Measurements from ENCODE around the gene MED13L. TPM values are rescaled to one million over a fixed set of nuclear protein-coding genes. Genes with fewer than 3 reads are reported as not detected.

MED13L gene
- total and polyA plus RNA-seq, 2 of the 4 experiments (the other 2 are of a cell fraction), result 17.9 to 49.1 TPM

DNA sequence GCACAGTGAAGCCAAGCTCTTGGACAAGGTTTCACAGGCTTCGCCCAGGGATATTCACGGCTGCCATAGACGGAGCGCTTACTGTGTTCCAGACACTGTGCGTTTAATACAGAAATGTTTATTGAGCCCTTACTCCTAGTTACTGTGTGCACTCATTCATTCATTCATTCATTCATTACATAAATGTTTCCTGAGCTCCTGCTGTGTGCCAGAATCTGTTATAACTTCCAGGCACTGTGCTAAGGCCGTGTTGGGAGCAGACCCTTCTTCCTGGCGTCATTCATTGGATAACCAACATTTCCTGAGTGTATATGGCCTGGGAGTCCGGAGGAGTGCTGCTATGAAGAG is 760 bp upstream of the MED13L start:
- Histone ChIP-seq H4K5ac (ENCODE audit: low read depth, low read length) (peak overlapping the region; percentile 91), H2BK120ac (ENCODE audit: low read depth, low read length) (peak overlapping the region; percentile 75), H2BK15ac (ENCODE audit: low read depth, low read length) (peak overlapping the region; percentile 23; the same call in 1 of the 3 replicates), H4K20me1 (ENCODE audit: insufficient read depth, low read length) (peaks cover 34% of the 10 kb centered on the region), H2BK20ac (ENCODE audit: low read depth, low read length) (peak overlapping the region; percentile 41), H2AK5ac (ENCODE audit: low read depth, low read length) (peak overlapping the region; percentile 80), H3K79me1 (ENCODE audit: low read depth in 1 of 2, low read length in 2 of 2) (peaks cover 4 to 19% of the 10 kb centered on the region in 2 experiments; a peak in 3 of 4 replicates), H3K9ac (ENCODE audit: low read depth, low read length) (peak overlapping the region; percentile 84), H3K14ac (replicated peaks; ENCODE audit: low read depth, low read length) (peak overlapping the region; percentile 87), H3K9me1 (ENCODE audit: insufficient read depth, low read length) (peaks cover 4% of the 10 kb centered on the region; the same call in 1 of the 2 replicates), H4K91ac (ENCODE audit: insufficient read depth, low read depth, low read length) (peak overlapping the region; percentile 63), H3K4me2 (ENCODE audit: low read depth, low read length) (peak overlapping the region; percentile 82), H3K27ac (ENCODE audit: insufficient read depth, low read length) (peak overlapping the region; percentile 81), H3K4me3 (ENCODE audit: insufficient read depth, low read depth, low read length) (peak overlapping the region; percentile 56), H3K27me3 (ENCODE audit: control insufficient read depth, insufficient read depth, low read length) (no peaks in the 10 kb centered on the region), H3K9me3 (ENCODE audit: control insufficient read depth, insufficient read depth, low read length) (no peaks in the 10 kb centered on the region), H3K4me1 (ENCODE audit: control insufficient read depth, insufficient read depth, low read length) (0 out of 2 replicates have a peak, but pooled peaks cover 1% of the 10 kb centered on the region), H3K36me3 (ENCODE audit: control insufficient read depth, insufficient read depth, low read length) (no peaks in the 10 kb centered on the region), H2AK9ac (replicated peaks; ENCODE audit: low read depth, low read length, poor library complexity) (peak overlapping the region; percentile 67), H4K8ac (ENCODE audit: low read depth in 2 of 2, low read length in 2 of 2) (peak overlapping the region; percentile 51 to 95; a peak in 3 of 4 replicates), H3K23ac (ENCODE audit: low read depth, low read length) (peak overlapping the region; percentile 89), H2AFZ (replicated peaks; ENCODE audit: low read length, poor library complexity) (peak overlapping the region; percentile 93), H3K18ac (ENCODE audit: low read depth, low read length) (peak overlapping the region; percentile 78), H2BK5ac (ENCODE audit: low read depth, low read length, poor library complexity, severe bottlenecking) (peak overlapping the region; percentile 74), H3K56ac (ENCODE audit: extremely low read depth, insufficient read depth, low read length) (no peak overlapping the region), H3K4ac (ENCODE audit: low read depth, low read length) (peak overlapping the region; percentile 96)
- BruUV-seq (replicated peaks), result no TSS peak
- in situ Hi-C loops (cut with MboI; ENCODE audit: low sequenced_read_pairs) (no loop called here), dilution Hi-C loops (cut with HindIII; ENCODE audit: low sequenced_read_pairs, unreplicated experiment) (no loop called here), intact Hi-C loops (cut with micrococcal nuclease) (loop anchor here (5.0 kb wide), 3 partner anchors 136 to 414 kb away; no protein-coding TSS in a partner anchor)
- ChIA-PET CTCF (interaction anchor here (0.6 to 0.7 kb wide), 2 partner anchors 40 to 98 kb away, joined by 3 read pairs; no protein-coding TSS in a partner anchor), POLR2A (ENCODE audit: unreplicated experiment) (no interaction called here)
- ATAC-seq (ENCODE audit: low read depth), result no peak
- no peak for DNase-seq
- WGBS, 2 experiments (ENCODE audit: extremely low coverage in 2 of 2, insufficient read length in 1 of 2), result 86% methylated on average over 2 of the region's 8 CpGs; no CpG with 5 or more reads in 1 of the 2 experiments
- TF ChIP-seq MAFK (IDR thresholded peaks at IDR 0.05; ENCODE audit: low read depth, low read length) (no peak), BHLHE40 (IDR thresholded peaks at IDR 0.05; ENCODE audit: low read depth, low read length) (no peak), RCOR1 (IDR thresholded peaks at IDR 0.05; ENCODE audit: insufficient replicate concordance, low read length) (no peak), MXI1 (IDR thresholded peaks at IDR 0.05; ENCODE audit: borderline replicate concordance, low read depth, low read length) (no peak), NFE2L2 (IDR thresholded peaks at IDR 0.05; ENCODE audit: low read depth, low read length) (no peak), CEBPB (IDR thresholded peaks at IDR 0.05; ENCODE audit: low read depth, low read length) (no peak), FOS (IDR thresholded peaks at IDR 0.05; ENCODE audit: low read depth, low read length) (no peak), RFX5 (IDR thresholded peaks at IDR 0.05; ENCODE audit: low read depth, low read length) (no peak), SMC3 (IDR thresholded peaks at IDR 0.05; ENCODE audit: low read depth, low read length) (no peak), MAZ (IDR thresholded peaks at IDR 0.05; ENCODE audit: borderline replicate concordance, low read depth, low read length) (no peak)
- TF ChIP-seq, protein P1, sequence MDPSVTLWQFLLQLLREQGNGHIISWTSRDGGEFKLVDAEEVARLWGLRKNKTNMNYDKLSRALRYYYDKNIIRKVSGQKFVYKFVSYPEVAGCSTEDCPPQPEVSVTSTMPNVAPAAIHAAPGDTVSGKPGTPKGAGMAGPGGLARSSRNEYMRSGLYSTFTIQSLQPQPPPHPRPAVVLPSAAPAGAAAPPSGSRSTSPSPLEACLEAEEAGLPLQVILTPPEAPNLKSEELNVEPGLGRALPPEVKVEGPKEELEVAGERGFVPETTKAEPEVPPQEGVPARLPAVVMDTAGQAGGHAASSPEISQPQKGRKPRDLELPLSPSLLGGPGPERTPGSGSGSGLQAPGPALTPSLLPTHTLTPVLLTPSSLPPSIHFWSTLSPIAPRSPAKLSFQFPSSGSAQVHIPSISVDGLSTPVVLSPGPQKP (IDR thresholded peaks at IDR 0.05; ENCODE audit: borderline replicate concordance, low read depth, low read length), result no peak
- TF ChIP-seq, protein P2, sequence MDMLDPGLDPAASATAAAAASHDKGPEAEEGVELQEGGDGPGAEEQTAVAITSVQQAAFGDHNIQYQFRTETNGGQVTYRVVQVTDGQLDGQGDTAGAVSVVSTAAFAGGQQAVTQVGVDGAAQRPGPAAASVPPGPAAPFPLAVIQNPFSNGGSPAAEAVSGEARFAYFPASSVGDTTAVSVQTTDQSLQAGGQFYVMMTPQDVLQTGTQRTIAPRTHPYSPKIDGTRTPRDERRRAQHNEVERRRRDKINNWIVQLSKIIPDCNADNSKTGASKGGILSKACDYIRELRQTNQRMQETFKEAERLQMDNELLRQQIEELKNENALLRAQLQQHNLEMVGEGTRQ (IDR thresholded peaks at IDR 0.05; ENCODE audit: low read depth, low read length), result no peak
